Right hindlimb (tissue), 1 donor: ENCODE data around the gene SYNM.

Source experiments
- DNase-seq: peaks from one replicate; pipeline ENCODE4 v3.0.0-alpha.2; 2018

Gene SYNM

DNA sequence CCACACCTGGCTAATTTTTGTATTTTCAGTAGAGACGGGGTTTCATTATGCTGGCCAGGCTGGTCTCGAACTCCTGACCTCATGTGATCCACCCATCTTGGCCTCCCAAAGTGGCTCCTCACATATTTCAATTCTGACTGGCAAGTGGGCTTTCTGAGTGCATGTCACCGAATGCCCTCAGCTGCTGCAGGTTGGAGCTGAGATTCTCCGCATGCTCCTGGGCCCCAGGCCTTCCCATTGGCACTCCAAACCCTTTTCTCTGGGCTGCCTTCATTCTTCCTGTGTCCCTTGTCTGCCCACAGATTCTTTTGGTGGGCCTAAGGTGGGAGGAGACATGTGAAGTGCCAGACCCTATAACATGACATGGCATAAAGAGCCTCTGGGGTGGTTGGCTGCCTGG lies 67.3 kb downstream of the SYNM start:
- DNase-seq = no peak

DNA sequence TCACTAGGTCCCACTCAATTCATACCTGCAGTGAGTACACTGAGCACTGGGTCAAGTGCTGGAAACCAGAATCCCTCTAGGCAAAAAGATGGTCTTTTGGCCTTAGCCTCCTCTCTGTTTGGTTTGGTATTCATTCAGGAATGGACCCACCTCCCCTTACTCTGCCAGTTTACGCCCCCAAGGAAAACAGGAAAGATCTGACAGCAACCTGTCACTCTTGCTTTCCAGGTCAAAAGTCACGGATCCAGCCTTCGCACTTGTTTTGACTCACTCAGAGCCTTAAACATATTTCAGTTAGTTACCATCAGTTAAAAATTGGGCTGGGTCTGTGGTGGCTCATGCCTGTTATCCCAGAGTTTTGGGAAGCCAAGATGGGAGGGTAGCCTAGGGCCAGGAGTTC lies 68.1 kb downstream of the SYNM start:
- no peak for DNase-seq

- no peak for DNase-seq
Observed at GRCh38 chr15:99174567-99175395, 69.9 kb downstream of the SYNM start.

DNA sequence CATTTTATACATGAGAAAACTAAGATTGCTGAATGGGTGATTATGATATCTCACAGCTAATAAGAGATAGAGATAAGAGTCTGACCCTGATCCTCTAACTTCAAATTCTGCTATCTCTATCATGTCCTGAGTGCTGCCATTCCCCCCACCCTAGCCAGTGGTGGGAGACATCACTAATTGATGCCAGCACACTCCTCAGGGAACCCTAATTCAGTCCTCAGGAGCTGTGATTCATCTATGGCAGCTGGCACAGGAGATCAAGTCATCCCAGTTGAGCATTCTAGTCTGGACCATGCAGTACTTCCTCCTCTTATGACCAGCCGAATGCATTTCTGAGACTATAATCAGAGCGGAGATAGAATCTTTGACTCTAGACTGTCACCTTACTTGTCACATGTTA lies 71.9 kb downstream of the SYNM start:
- DNase-seq = no peak

GRCh38 chr15:99177679-99178078 lies 72.8 kb downstream of the SYNM start:
- DNase-seq = no peak

DNA sequence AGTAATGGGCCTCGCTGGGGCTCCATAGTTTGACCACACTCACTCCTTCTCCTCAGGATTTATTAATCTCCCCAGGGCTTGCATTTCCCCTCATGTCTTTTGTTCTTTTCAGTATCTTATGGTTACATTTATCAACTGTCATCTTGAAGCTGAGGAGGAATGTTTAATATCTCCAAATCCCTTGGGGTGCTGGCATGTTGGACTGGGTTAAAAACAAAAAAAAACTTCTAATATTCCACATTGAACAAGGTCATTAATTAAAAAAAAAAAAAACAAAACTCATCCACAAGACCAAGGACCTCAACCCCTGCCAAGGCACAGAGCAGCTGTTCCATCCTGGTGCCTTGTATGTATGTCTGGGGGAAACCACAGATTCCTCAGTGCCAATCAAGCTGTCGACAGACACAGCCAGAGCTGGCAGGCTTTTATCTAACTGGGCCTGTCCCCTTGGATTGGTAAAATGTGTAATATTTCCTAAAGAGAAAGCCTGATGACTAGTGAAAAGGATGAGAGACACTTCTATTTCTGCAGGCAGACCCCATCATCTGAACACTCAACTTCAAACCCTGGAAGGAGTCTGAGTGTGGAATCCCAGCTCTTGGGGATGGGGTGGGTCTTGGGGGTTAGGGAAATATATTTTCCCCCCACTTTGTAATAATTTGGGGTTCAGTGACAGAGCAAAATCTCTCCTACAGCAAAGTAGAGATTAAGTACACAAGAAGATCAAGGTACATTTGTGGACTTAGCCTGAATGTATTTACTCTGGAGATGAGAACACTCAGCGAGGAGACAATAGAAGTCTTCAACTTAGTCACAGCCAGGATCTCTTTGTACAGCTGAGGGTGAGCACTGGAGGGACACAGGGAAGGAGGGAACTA lies 75.4 kb downstream of the SYNM start:
- DNase-seq = no peak

- no peak for DNase-seq
Observed at GRCh38 chr15:99180964-99181306, 76.1 kb downstream of the SYNM start.

GRCh38 chr15:99181545-99181971 lies 76.7 kb downstream of the SYNM start:
- no peak for DNase-seq

DNA sequence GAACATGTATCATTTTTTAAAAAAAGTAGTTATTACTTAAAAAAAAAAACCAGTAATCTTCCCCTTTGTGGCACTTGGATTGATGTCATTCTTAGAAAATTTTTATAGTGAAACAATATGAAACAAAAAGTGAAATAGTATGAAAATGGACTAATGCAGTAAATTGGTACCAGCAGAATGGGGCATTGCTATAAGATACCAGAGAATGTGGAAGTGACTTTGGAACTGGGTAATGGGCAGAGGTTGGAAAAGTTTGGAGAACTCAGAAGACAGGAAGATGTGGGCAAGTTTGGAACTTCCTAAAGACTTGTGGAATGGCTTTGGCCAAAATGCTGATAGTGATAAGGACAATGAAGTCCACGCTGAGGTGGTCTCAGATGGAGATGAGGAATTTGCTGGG lies 77.9 kb downstream of the SYNM start:
- no peak for DNase-seq
